ENCODE measurements around the gene SOX5.

DNA sequence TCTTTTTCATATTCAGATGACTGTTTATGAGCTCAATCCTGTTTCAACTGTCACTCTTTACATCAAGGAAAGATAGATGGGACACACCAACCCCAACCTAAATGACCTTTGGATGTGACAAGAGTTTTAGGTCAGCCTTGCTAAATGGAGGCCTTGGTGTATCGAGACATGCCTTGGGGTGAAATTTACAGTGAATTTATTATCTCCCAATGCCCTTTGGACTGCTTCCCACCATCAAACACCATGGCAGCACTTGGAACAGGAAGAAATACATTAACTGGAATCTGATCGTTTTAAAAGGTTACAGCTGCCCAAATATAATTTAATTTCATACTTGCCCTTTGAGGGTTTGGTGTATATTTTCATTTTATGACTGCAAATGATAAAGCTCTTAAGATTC, 327.6 kb downstream of the SOX5 start:
- no peak; the same call in 1 of the 2 replicates for TF ChIP-seq GATA2 (IDR thresholded peaks at IDR 0.05; ENCODE audit: low read depth, low read length)
- TF ChIP-seq GATA3 (IDR thresholded peaks at IDR 0.05; ENCODE audit: low read depth, low read length): no peak
